Testis (tissue), 2 donors: ENCODE data around the gene APOH.

ENCODE experiments used
- POLR2A ChIP-seq: fragments of 450-650 bp; IDR thresholded peaks from one replicate; pipeline ENCODE4 v1.6.1; 2017; ENCODE audit warnings: antibody characterized with exemption, mild to moderate bottlenecking, moderate library complexity
- TF ChIP-seq, protein P1 (sequence below), 3 experiments: fragments of 450-650 bp in 2 of 3; fragments of 200-600 bp in 1 of 3; sonication (generic) in 1 of 3; IDR thresholded peaks; one replicate each; pipeline ENCODE4 v1.5.1; 2016 to 2019; ENCODE audit warnings: antibody characterized with exemption in 3 of 3, mild to moderate bottlenecking in 2 of 3, moderate library complexity in 1 of 3

DNA sequence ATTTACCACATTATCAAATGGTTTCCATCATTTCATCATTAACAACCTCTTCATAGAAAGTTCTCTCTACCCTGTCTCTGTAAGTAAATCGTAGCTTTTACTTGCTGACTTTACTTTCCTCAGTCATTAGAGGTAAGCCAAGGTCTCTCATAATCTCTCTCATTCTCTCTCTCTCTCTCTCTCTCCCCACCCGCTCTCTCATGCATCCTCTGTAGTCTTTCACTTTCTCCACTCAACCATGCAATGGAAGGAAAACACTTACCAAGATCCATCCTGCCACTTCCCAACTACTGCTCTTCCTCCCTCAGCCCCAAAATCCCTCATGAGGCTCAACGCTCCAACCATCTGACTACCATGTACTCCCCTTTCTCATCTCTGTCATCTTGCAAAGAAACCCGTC, 43.4 kb downstream of the APOH start:
- TF ChIP-seq, protein P1, sequence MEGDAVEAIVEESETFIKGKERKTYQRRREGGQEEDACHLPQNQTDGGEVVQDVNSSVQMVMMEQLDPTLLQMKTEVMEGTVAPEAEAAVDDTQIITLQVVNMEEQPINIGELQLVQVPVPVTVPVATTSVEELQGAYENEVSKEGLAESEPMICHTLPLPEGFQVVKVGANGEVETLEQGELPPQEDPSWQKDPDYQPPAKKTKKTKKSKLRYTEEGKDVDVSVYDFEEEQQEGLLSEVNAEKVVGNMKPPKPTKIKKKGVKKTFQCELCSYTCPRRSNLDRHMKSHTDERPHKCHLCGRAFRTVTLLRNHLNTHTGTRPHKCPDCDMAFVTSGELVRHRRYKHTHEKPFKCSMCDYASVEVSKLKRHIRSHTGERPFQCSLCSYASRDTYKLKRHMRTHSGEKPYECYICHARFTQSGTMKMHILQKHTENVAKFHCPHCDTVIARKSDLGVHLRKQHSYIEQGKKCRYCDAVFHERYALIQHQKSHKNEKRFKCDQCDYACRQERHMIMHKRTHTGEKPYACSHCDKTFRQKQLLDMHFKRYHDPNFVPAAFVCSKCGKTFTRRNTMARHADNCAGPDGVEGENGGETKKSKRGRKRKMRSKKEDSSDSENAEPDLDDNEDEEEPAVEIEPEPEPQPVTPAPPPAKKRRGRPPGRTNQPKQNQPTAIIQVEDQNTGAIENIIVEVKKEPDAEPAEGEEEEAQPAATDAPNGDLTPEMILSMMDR (IDR thresholded peaks at IDR 0.05) = no peak
- TF ChIP-seq POLR2A = no peak
